ENCODE results near the gene VEGFA. TPM values are rescaled to one million over a fixed set of nuclear protein-coding genes. Genes with fewer than 3 reads are reported as not detected.

VEGFA gene
- total RNA-seq, 1 experiment from 2014 or later, result 174 TPM

DNA sequence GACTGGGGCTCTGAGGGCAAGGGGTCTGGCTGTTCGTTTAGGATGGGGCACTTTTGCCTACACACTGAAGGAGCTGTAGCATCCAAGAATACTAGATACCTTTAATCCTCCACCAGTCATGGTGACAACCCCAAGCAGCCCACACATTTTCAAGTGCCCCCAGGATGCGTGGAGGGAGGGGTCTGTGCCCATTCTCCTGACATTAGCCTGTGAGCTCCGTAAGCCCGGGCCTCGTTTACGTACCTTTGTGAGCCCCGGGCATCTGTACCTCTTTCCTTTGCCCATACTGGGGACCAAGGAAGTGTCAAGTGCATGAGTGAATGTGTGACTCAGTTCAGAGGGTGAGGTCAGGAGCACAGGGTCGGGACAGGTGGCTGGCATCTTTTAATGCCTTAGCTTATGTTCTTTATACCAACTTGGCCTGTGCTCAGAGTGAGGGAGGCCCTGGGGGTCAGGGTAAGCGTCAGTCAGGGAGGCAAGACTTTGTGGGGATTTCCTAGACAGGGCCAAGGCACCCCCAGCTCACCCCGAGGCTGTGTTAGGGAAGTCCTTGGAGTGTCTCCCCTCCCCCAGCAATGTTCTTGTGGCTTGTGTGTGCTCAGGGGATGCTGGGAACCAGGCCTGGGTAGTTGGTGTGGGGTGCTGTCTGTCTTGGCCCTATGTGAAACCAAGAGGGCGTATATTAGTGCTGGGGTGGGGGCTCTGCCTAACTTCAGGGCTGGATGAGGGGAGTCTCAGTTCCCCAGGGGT, 12.9 kb downstream of the VEGFA start:
- no peaks in the 10 kb centered on the region for H3K9me3 ChIP-seq
- ChIA-PET POLR2A (interaction anchor here (0.6 to 2.1 kb wide), 3 partner anchors 13 to 22 kb away, joined by 3 to 21 read pairs (median 10); partner anchors contain the start of gene VEGFA), CTCF (interaction anchor here (1.0 kb wide), 1 partner anchor 9 kb away, joined by 6 read pairs; no protein-coding TSS in a partner anchor)
- Mint-ChIP-seq H3K36me3 (ENCODE audit: insufficient read depth, unreplicated experiment) (peaks cover 100% of the 10 kb centered on the region), H3K27ac (ENCODE audit: unreplicated experiment) (no peak overlapping the region), H3K27me3 (ENCODE audit: insufficient read depth, unreplicated experiment) (no peaks in the 10 kb centered on the region), H3K4me1 (ENCODE audit: low read depth, unreplicated experiment) (peaks cover 6% of the 10 kb centered on the region), H3K9me3 (ENCODE audit: unreplicated experiment) (no peaks in the 10 kb centered on the region), H3K4me3 (ENCODE audit: unreplicated experiment) (no peak overlapping the region)
- peaks cover 21% of the 10 kb centered on the region for H3K36me3 ChIP-seq (ENCODE audit: control insufficient read depth, insufficient read depth, low read length)
- no TSS peak for BruUV-seq (replicated peaks)
- no peaks in the 10 kb centered on the region for H3K4me1 ChIP-seq
- DNase-seq, result no peak
- TF ChIP-seq, protein P1, sequence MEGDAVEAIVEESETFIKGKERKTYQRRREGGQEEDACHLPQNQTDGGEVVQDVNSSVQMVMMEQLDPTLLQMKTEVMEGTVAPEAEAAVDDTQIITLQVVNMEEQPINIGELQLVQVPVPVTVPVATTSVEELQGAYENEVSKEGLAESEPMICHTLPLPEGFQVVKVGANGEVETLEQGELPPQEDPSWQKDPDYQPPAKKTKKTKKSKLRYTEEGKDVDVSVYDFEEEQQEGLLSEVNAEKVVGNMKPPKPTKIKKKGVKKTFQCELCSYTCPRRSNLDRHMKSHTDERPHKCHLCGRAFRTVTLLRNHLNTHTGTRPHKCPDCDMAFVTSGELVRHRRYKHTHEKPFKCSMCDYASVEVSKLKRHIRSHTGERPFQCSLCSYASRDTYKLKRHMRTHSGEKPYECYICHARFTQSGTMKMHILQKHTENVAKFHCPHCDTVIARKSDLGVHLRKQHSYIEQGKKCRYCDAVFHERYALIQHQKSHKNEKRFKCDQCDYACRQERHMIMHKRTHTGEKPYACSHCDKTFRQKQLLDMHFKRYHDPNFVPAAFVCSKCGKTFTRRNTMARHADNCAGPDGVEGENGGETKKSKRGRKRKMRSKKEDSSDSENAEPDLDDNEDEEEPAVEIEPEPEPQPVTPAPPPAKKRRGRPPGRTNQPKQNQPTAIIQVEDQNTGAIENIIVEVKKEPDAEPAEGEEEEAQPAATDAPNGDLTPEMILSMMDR (IDR thresholded peaks at IDR 0.05; ENCODE audit: insufficient read depth in 1 of 2, low read depth in 1 of 2, low read length in 1 of 2, severe bottlenecking in 1 of 2, unreplicated experiment in 1 of 2), result no peak
- no peaks in the 10 kb centered on the region for H3K27me3 ChIP-seq (replicated peaks; ENCODE audit: control insufficient read depth, insufficient read depth, low read length)
- H3K4me3 ChIP-seq (ENCODE audit: low read depth, low read length), result no peak overlapping the region
- intact Hi-C loops (cut with micrococcal nuclease; ENCODE audit: unreplicated experiment), result no loop called here

DNA sequence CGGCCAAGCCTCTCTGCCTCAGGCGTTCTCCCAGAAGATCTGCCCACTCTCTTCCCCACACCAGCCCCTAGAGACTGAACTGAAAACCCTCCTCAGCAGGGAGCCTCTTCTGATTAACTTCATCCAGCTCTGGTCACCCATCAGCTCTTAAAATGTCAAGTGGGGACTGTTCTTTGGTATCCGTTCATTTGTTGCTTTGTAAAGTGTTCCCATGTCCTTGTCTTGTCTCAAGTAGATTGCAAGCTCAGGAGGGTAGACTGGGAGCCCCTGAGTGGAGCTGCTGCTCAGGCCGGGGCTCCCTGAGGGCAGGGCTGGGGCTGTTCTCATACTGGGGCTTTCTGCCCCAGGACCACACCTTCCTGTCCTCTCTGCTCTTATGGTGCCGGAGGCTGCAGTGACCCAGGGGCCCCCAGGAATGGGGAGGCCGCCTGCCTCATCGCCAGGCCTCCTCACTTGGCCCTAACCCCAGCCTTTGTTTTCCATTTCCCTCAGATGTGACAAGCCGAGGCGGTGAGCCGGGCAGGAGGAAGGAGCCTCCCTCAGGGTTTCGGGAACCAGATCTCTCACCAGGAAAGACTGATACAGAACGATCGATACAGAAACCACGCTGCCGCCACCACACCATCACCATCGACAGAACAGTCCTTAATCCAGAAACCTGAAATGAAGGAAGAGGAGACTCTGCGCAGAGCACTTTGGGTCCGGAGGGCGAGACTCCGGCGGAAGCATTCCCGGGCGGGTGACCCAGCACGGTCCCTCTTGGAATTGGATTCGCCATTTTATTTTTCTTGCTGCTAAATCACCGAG, 14.2 kb downstream of the VEGFA start:
- Mint-ChIP-seq H3K27ac (ENCODE audit: unreplicated experiment) (no peak overlapping the region), H3K36me3 (ENCODE audit: insufficient read depth, unreplicated experiment) (peaks cover 89% of the 10 kb centered on the region)
- no TSS peak for BruUV-seq (replicated peaks)

DNA sequence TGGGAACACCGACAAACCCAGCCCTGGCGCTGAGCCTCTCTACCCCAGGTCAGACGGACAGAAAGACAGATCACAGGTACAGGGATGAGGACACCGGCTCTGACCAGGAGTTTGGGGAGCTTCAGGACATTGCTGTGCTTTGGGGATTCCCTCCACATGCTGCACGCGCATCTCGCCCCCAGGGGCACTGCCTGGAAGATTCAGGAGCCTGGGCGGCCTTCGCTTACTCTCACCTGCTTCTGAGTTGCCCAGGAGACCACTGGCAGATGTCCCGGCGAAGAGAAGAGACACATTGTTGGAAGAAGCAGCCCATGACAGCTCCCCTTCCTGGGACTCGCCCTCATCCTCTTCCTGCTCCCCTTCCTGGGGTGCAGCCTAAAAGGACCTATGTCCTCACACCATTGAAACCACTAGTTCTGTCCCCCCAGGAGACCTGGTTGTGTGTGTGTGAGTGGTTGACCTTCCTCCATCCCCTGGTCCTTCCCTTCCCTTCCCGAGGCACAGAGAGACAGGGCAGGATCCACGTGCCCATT, 15.3 kb downstream of the VEGFA start:
- intact Hi-C loops (cut with micrococcal nuclease; ENCODE audit: unreplicated experiment), result no loop called here
- no peaks in the 10 kb centered on the region for H3K27me3 ChIP-seq (replicated peaks; ENCODE audit: control insufficient read depth, insufficient read depth, low read length)
- H3K4me3 ChIP-seq (ENCODE audit: low read depth, low read length), result no peak overlapping the region
- Mint-ChIP-seq H3K4me3 (ENCODE audit: unreplicated experiment) (no peak overlapping the region), H3K9me3 (ENCODE audit: unreplicated experiment) (no peaks in the 10 kb centered on the region), H3K27me3 (ENCODE audit: insufficient read depth, unreplicated experiment) (no peaks in the 10 kb centered on the region), H3K4me1 (ENCODE audit: low read depth, unreplicated experiment) (peaks cover 12% of the 10 kb centered on the region), H3K36me3 (ENCODE audit: insufficient read depth, unreplicated experiment) (peaks cover 88% of the 10 kb centered on the region), H3K27ac (ENCODE audit: unreplicated experiment) (no peak overlapping the region)
- H3K9me3 ChIP-seq, result no peaks in the 10 kb centered on the region
- DNase-seq, result no peak
- H3K4me1 ChIP-seq, result no peaks in the 10 kb centered on the region
- no TSS peak for BruUV-seq (replicated peaks)
- H3K36me3 ChIP-seq (ENCODE audit: control insufficient read depth, insufficient read depth, low read length), result peaks cover 7% of the 10 kb centered on the region
- POLR2A ChIA-PET, result no interaction called here
- TF ChIP-seq, protein P1 (IDR thresholded peaks at IDR 0.05; ENCODE audit: insufficient read depth in 1 of 2, low read depth in 1 of 2, low read length in 1 of 2, severe bottlenecking in 1 of 2, unreplicated experiment in 1 of 2), result no peak
- CTCF ChIA-PET, result interaction anchor here (1.0 kb wide), 1 partner anchor 12 kb away, joined by 3 read pairs; no protein-coding TSS in a partner anchor

More for the DNA sequence above, 14.2 kb downstream of the VEGFA start:
- intact Hi-C loops (cut with micrococcal nuclease; ENCODE audit: unreplicated experiment), result no loop called here
- no peaks in the 10 kb centered on the region for H3K27me3 ChIP-seq (replicated peaks; ENCODE audit: control insufficient read depth, insufficient read depth, low read length)
- H3K36me3 ChIP-seq (ENCODE audit: control insufficient read depth, insufficient read depth, low read length), result peaks cover 13% of the 10 kb centered on the region
- H3K9me3 ChIP-seq, result no peaks in the 10 kb centered on the region
- H3K4me1 ChIP-seq, result no peaks in the 10 kb centered on the region
- Mint-ChIP-seq H3K27me3 (ENCODE audit: insufficient read depth, unreplicated experiment) (no peaks in the 10 kb centered on the region), H3K9me3 (ENCODE audit: unreplicated experiment) (no peaks in the 10 kb centered on the region), H3K4me3 (ENCODE audit: unreplicated experiment) (no peak overlapping the region), H3K4me1 (ENCODE audit: low read depth, unreplicated experiment) (peaks cover 6% of the 10 kb centered on the region)
- H3K4me3 ChIP-seq (ENCODE audit: low read depth, low read length), result no peak overlapping the region
- TF ChIP-seq, protein P1 (IDR thresholded peaks at IDR 0.05; ENCODE audit: insufficient read depth in 1 of 2, low read depth in 1 of 2, low read length in 1 of 2, severe bottlenecking in 1 of 2, unreplicated experiment in 1 of 2), result no peak
- no peak for DNase-seq
- CTCF ChIA-PET, result no interaction called here
- POLR2A ChIA-PET, result no interaction called here

All from Caco-2 (cell line).